ENCODE results near the gene KCNC1.

Gene KCNC1

DNA sequence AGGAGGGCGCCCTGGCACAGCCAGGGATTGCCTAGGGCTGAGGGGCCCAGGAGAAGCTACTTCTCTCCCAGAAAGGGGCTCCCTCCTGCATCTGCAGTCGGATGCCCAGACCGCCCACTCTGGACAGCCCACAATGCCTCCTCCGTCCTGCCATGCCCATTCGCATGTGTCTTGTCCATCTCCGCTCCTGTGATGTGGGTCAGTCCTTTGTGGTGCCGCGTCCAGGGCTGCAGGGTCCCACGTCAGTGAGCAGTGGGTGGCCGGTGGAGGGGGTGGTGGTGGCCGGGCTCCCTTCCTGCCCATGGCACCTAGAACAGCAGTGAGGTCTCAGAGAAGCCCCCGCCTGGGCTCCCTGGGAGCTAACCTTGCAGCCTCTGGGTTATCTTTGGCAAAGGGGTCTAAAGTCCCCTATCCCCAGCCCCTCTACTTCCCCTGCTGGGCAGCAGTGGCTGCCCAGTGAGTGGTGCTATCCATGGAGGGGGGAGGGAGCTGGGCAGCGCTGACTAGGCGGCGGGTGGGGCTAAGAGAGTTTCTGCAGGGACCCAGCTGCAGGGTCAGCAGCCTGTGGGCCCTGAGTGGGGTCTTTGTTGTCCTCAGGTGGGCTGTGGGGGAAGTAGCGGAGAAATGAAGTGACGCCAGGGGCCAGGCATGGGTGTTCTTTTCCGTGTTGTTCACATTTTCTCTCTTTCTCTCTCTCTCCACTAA is 41.1 kb downstream of the KCNC1 start:
- no peak for DNase-seq

DNA sequence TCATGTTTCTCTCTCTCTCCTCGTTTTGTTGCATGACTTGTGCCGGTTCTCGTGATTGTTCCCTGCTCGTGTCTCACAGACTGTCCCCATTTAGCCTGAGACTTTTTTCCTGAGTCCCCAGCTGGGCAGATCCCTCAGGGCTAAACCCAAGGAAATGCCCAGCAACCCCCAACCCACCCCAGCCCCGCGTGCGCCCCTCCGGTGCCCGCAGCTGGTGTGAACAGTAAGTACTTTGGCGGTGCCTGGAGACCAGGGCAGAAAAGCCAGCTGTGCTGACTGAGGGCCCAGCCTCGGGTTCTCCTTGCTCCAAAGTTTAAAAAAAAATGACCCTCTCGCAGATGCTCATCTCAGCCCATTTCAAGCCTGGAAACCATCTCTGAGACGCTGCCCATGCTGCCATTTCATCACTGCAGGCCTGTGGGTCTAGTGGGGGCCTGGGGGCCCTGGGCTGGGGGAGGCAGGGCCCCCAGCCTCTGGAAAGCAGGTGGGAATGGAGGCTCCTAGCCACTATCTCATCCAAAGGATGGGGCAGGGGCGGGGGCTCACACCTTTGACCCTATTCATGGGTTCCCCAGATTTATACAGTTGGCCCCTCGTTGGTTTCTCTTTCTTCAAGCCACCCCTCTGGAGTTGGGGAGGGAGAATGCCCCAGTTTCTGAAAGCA is 41.8 kb downstream of the KCNC1 start:
- DNase-seq: no peak

DNA sequence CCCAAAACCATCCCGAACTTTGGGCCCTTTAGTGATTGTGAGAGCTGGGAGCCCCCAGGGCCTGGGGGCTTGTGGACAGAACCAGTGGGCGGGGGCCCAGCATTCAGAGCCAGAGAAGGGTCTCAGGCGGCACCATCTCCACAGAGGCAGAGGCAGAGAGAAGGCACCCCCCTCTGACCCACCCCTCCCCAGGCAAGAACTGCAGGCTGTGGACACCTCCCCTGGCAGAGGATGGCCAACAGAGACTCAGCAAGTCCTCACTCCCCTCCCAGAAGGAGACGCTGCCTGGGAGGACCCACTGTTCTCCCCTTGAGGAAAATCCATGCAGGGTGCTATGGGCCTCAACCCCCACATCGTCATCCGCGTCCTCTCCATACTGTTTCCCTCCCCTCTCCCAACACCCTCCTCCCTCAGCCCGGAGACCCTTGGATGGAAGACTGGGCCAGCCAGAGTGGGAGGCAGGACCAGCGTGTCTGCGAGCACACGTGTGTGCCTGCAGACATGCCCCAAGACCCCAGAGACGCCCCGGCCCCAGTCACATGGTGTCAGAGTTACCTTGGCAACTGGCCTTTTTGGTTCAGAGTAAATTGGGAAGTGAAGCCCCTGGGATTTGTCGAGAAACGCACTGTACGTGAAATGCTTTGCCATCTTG is 42.6 kb downstream of the KCNC1 start:
- DNase-seq: no peak

DNA sequence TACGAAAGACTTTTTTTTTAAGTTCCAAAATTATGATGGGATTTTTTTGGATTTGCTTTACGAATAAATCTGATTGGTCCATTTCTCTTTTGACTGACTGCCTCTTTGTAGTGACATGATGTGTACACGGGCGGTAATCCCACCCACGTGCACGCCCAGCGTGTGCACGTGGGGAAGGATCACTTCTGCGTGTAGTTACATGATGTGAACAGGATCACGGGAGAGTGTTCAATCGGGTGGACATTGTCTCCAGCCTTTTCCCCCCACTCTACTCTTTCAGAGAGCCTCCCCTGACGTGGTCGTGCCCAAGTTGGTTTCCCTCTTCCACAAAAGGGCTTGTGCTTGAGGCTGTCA is 43.1 kb downstream of the KCNC1 start:
- DNase-seq: no peak

DNA sequence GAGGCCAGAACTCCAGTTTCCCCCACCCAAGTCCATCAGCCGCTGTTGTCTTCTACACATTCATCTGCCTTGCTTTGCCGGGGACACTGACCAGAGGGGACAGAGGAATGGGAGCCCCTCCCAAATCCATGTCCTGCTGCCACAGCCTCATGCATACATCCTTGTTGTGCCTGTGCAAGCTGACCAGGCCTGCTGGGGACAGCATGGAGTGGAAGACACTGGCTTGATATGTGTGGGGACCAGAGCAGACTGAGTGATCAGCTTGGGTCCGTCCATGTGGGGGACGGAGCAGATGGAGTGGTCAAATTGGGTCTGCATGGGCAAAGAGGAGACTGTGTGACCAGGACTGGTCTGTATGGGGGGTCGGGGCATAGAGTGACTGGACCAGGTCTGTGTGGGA is 43.8 kb downstream of the KCNC1 start:
- DNase-seq: no peak

DNA sequence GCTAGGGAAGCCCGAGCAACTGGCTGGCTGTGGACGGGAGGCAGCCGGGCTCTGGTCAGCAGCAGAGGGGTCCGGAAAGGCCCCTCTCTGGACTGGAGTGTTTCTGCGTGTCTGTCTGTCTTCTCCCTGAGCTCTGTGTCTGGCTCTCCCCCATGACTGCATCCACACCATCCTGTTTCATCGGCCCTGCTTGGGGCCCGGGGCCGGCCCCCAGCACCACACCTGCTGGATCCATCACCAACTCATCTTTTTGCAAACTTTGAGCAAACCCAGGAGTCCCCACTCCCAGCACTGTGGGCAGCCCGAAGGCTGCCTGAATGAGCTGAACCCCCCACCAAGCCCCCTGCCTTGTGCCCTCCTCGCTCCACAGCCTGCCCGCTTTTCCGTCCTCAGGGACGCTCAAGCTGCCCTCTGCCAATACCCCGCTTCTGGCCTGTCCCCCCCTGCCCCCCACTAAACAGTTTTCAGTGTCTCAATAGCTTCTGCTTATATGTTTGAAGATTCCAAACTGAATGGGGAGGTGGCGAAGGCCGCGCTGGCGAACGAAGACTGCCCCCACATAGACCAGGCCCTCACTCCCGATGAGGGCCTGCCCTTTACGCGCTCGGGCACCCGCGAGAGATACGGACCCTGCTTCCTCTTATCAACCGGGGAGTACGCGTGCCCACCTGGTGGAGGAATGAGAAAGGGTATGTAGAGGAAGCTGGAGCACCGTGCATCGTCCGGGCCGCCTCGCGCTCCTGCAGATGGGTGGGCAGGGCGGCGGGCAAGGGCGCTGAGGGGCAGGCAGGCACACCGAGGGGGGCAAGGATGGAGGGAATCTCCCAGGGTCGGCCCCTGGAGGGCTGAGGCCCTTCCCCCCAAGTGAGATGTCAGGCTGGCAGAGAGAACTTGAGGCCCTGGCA is 44.6 kb downstream of the KCNC1 start:
- no peak for DNase-seq

DNA sequence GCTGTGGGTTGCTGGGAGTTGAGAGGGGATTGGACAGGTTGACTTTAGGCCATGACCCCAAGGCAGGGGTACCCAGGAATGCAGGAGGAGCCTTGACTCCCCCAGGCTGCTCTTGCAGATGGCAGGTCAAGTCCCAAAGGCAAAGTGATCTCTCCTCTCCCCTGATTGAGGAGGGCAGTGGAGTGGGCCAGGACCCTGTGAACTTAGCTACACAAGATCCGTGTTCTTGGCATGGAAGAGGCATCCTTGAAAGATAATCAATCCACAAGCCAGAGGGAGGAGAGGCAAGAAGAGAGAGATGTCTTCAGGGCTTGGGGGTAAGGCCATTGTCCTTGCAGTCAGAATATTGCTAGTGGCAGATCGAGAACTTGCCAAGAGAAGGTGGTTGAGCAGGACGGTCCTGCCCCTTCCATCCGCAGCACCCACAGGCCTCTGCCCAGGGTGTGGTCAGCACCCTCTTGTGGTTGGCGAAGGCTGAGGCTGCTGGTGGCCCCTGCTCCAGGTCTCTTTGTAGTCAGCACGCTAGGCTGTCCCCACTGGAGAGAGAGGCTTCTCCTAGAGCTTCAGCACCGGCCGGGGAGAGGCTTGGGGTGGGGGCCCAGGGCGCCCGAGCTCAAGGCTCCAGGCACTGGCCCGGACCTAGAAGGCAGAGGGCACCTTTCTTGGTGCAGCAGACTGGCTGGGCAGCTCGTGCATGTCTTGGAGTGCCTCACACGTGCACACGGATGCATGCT is 45.4 kb downstream of the KCNC1 start:
- no peak for DNase-seq

DNA sequence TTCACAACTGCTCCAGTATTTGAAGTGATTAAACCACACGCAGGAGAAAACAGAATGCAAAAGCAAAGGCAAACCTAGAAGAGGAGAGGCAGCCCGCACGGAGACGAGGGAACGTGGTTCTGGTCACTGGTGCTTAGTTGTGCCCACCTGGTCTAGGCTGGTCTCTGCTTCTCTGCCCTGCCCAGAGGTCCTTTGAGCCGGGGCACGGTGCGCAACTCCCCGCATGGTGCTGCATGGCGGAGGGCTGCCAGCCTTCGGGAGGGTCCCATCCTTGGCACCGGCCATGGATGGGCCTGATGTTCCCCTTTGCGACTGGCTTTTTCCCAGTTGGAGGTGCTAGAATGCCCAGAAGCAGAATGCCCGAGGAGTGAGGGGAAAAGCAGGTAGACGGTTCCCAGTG is 46.1 kb downstream of the KCNC1 start:
- DNase-seq: no peak

DNA sequence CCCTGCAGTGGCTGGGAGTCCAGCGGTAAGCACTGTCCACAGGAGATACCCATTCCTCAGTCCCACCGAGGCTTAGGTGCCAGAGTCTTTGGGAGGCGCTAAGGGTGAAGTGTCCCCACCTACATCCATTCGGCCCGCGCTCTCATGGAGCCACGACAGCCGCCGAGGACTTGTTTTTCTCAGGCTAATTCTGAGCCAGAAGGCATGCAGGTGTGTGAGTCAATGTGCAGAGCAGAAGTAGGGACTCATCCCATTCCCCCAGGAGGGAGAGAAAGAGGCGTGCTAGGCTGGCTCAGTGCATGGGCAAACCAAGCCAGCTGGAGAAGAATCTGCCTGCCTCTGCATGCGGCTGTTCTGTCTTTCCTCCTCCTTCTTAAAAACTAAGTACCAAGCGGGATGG is 46.6 kb downstream of the KCNC1 start:
- DNase-seq: no peak

DNA sequence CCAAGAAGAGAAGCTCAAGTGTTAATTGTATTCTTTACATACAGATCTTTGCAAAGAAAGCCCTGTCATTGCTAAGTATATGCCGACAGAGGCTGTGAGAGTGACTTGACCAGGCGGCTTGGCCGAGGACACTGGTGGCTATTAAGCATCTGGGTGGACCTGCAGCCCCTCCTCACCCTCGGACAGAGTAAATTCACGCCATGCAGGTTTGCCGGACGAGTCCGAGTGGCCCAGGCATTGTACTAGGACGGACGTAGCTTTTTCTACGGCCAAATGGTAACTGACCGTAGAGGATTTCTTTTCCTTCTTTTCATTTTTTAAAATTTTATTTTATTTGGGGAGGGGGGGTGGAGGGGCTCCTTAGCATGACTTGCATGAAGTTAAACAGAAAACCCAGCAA is 47.0 kb downstream of the KCNC1 start:
- DNase-seq: no peak

DNA sequence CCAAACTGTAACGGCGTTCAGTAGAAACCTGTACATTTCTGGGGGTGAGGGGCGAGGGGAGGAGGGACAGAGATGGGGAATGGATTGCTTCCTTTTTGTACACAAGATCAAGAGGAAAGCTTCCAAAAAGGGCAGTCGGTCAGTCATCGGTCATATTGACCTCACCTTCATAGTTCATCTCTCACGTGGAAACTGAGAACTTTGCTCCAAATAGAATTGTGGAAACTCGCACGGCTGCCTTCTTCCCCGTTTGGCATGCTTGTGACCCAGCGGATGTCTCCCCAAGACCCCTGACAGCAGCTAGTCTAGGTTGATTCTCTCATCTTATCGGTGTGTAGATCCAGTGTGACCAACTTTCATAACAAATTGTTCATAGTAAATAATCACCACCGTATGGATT is 47.6 kb downstream of the KCNC1 start:
- DNase-seq: no peak

DNA sequence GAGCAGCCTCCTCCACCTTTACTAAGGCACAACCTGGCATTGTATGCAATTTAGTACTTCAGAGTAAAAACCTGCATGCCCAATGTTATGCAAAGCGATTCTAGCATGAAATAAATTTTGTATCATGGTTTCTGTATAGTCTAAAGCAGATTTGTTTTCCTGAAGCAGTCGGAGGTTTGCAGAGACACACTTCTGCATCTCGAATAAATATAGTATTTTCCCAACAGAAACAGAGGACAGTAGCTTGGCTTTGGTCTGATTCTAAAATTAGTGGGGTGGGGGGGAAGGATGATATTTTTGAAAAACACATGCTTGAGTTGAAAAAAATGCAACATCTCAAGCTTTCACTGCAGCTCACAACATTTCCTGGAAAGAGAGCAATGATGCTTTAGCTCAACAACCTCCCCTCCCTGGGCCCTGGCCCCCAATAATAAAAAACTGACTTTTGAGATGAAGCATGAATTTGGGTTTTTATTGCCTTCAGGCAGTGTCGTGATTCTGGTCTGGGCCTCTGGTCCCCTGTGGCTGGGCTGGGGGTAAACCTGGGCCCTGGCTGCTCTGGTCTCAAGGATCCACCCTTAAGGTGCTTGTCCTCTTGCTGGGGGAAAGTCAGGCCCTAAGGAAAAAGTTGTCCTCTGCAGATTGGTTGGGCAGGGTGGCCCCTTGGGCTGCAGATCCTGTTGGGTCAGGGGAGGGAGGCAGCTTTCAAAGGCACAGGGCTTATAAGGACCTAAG is 48.2 kb downstream of the KCNC1 start:
- no peak for DNase-seq

DNA sequence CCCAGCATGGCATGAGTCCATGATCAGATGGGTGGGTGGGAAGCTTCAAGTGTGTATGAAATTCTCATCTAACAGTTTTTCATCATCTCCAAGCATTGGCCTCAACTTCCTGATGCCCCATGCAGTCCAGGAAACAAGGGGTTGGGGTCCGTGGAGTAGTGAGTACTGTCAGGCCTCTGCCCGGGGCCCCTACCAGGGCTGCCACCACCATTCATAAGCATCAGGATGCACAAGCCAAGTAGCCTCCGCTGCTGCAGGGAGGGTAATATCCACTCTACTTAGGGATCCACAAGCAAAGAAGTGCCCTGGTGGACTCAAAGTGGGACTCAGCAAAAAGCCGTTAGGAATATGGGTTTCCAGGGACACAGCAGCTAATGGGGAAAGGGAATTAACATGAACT is 49.3 kb downstream of the KCNC1 start:
- DNase-seq: no peak

DNA sequence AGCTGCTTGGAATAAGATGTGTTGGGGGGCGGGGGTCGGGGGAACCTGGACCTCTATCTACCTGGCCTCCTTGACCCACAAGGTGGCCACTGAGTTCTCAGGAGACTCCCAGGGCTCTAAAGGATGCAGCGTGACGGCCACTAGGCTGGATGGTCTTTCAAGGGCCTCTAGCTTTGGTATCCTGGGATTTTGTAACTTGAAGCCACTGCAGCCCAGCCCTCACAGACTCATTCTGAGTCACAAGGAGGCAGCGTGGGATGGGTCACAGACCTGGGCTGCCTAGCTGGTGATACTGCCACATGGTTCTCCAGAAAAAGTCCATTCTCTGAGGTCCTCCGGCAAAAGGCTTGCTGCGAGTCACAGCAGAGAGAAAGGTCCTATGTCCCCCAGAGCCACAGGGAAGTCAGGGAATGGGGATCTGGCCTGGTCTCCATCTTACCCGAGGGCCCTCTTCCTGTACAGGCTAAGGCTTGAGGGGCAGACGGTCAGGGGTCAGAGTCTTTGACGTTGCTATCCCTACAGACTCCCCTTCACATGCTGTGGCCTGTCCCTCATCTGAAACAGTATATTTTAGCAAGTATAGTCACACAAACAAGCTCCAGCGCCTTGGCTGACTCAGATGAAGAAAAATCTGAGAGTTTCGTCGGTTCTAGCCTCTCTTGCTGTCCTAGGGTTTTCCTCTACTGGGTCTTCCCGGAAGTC is 52.4 kb downstream of the KCNC1 start:
- DNase-seq: no peak

DNA sequence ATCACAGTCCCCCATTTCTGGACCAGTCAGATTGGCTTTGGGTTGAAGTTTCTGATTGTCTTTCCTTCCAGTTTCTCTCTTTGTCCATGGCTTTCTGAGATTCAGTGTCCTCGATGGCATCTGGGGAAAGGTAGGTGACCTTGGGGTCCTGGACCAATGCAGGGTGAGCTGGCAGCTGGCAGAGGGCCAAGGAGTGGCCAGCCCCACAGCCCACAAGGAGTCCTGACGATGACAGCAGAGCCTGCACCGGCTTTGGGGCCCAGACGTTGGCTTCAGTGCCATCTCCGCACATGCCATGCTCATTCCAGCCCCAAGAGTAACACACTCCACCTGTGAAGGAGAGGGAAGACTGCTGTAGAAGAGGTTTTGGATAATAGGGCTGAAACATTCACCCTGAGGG is 53.5 kb downstream of the KCNC1 start:
- DNase-seq: no peak

DNA sequence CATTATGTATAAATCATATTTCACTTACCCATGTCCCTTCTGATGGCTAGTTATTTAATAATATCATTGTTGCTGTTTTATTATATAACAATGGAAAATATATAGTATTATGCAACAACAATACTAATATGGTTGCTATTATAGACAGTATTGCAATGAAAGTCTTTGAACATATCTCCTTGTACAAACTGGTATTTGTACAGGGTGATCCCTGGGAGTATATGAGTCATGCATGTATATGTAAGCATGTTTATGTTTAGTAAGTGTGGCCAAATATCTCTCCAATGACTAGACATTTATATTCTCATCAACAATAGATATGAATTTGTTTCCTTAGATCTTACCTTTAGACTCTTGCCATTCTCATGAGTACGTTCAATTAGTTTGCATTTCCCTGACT is 55.9 kb downstream of the KCNC1 start:
- DNase-seq: no peak

DNA sequence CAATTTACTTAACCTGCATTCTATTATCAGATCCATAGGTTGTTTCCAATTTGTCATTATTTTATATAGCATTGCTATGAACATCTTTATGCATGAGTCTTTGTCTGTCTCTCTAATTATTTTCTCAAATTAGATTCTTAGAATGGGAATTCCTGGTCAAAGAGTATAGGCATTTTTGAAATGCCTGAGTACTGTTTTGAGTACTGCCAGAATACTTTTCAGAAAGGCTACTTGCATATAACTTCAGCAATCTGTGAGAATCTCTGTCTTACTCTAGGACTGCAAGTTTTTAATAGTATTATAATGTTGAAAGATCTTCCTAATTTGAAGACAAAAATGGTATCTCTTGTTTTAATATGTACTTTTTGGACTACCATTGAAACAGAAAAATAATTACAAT is 56.6 kb downstream of the KCNC1 start:
- no peak for DNase-seq

DNA sequence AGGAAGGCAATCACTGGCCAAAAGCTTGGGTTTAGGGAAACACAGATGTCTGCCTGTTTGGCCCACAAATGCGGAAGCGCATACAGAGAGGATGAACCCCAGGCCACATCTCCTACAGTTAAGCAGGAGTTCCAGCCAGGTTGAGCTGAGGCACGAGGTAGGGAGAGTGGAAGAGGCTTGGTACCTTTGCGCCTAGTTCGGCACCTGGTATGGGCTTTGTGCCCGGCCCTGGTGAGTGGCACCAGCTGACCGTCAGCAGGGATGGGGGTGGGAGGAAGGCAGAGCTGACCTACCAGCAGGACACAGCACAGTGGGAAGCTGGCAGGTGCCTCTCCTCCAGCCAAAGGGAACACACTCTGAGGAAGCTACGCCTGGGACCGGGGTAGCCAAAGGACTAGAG is 57.6 kb downstream of the KCNC1 start:
- no peak for DNase-seq

DNA sequence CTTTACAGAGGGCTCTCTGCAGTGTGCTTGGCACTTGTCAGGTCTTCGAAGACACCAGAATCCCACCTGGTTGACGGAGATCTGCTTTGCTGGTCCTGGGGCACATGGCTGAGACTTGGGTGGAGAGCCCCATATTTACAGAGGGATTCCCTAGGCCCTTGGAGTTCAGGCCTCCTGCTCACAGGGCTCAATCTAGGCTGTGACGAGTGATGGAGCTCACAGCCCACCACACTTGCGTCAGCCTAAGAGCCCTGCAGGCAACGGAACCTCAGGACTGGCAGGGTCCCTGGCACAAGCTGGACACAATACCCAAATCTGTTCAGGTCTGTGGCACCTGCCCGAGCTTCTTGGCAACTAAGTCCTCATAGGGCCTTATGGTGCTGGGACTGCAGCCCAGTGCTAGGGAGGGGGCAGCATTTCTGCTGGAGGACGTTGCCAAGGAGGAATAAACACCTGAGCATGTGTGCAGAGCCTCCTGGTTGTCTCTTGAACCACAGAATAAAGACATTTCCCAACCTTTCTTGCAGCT is 59.1 kb downstream of the KCNC1 start:
- no peak for DNase-seq

DNA sequence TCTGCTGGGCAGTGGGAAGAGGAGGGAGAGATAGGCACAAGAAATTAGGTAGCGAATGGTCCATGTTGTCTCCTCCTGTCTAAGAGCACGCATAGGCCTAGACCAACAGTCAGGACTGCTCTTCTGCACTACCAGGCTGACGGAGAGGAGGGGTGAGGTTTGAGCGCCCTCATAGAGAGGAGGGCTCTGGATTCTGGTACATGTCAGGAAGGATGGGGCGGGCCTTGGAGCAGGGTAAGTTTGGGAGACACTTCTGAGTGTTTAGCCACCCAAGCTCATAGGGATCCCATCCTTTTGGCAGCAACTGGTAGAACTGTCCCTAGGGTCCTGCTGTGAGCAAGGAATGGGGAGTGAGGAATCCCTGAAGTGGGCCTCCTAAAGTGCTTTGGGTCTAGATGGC is 60.4 kb downstream of the KCNC1 start:
- DNase-seq: no peak

DNA sequence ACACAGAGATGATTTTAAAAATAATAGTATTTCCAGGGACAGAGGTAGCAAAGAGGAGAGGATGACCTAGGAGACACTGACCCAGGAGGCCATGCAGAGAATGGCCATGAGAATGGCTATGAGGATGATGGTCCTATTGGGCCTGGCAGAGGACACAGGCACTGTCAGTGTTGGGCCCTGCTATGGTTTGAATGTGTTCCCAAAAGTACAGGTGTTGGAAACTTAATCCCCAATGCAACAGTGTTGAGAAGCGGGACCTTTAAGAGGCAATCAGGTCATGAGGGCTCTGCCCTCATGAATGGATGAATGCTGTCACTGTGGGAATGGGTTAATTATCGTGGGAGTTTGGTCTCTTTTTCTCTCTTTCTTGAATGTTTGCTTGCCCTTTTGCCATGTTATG is 61.6 kb downstream of the KCNC1 start:
- no peak for DNase-seq
